HepG2 (cell line): ENCODE data around the gene SS18L1. TPM values are rescaled to one million over a fixed set of nuclear protein-coding genes. Genes with fewer than 3 reads are reported as not detected.

Experiments used
- ATAC-seq: fragments of 200-7000 bp; cut with Tn5 transposase; 3 replicates; pipeline ENCODE4 v1.9.1; 2020; ENCODE audit warnings: mild to moderate bottlenecking, moderate library complexity
- BruUV-seq: library from RNA; stranded (reverse); fragments of 400-500 nt; replicated peaks from 2 replicates; lab custom pipeline; 2021; lab: Mats Ljungman, UMichigan
- CTCF ChIA-PET: fragments of 300-600 bp; formaldehyde crosslinking; extraction: SDS; loops from one replicate; lab custom pipeline; 2021; ENCODE audit warnings: low total read pairs, inconsistent platforms, low intra/inter-chr PET ratio; lab: Yijun Ruan, JAX
- POLR2A ChIA-PET: fragments of 350-600 bp; sonication (Branson Sonifier 250); formaldehyde crosslinking; loops from one replicate; lab custom pipeline; 2020; ENCODE audit warnings: antibody characterized with exemption, inconsistent platforms; lab: Yijun Ruan, JAX
- DNase-seq: peaks from one replicate; pipeline ENCODE4 v3.0.0-alpha.2; 2015; ENCODE audit warnings: low spot score
- FAIRE-seq: peaks from 3 replicates; lab custom pipeline; 2011; peaks lifted over from hg19 to GRCh38; lab: Jason Lieb, UNC
- H2AFZ ChIP-seq: one replicate; pipeline ENCODE4 v1.6.1; 2011; ENCODE audit warnings: low read length, inconsistent platforms
- H3K27ac ChIP-seq: fragments of 300-600 bp; 3 replicates; pipeline ENCODE4 v1.8.0; 2011; ENCODE audit warnings: mixed run types, mild to moderate bottlenecking, mixed read lengths, low read length, inconsistent platforms; ENCODE audit not compliant: insufficient read depth; ENCODE audit errors: extremely low read length
- H3K27me3 ChIP-seq, 2 experiments: fragments of 200-600 bp in 1 of 2; 2 replicates in 1 of 2; 3 replicates in 1 of 2; pipeline versions ENCODE4 v1.6.0 to v1.8.0; 2011; ENCODE audit warnings: low read length in 2 of 2, mild to moderate bottlenecking in 2 of 2, moderate library complexity in 2 of 2, inconsistent platforms in 1 of 2; ENCODE audit not compliant: insufficient read depth in 2 of 2, control insufficient read depth in 1 of 2
- H3K36me3 ChIP-seq, 2 experiments: fragments of 200-600 bp in 1 of 2; replicated peaks in 1 of 2; 2 replicates in 1 of 2; 3 replicates in 1 of 2; pipeline versions ENCODE4 v1.5.1 to v1.8.0; 2011; ENCODE audit warnings: low read length in 2 of 2, inconsistent platforms in 1 of 2; ENCODE audit not compliant: insufficient read depth in 2 of 2, control insufficient read depth in 1 of 2
- H3K4me1 ChIP-seq: 2 replicates; pipeline ENCODE4 v1.5.1; 2012; ENCODE audit warnings: low read length, inconsistent platforms; ENCODE audit not compliant: insufficient read depth
- H3K4me2 ChIP-seq: 2 replicates; pipeline ENCODE4 v1.6.0; 2011; ENCODE audit warnings: low read depth, low read length, inconsistent platforms
- H3K4me3 ChIP-seq, 3 experiments: fragments of 200-600 bp in 1 of 3; sonication (generic), shearing (Covaris generic) in 1 of 3; replicated peaks in 1 of 3; 2 replicates each; pipeline ENCODE4 v1.5.1; 2011 to 2016; ENCODE audit warnings: low read length in 3 of 3, inconsistent platforms in 2 of 3, low read depth in 2 of 3, mild to moderate bottlenecking in 2 of 3, control low read depth in 1 of 3, mixed read lengths in 1 of 3; ENCODE audit not compliant: insufficient read depth in 1 of 3
- H3K79me2 ChIP-seq: one replicate; pipeline ENCODE4 v1.6.1; 2011; ENCODE audit warnings: low read length, inconsistent platforms; ENCODE audit not compliant: insufficient read depth
- H3K9ac ChIP-seq: 2 replicates; pipeline ENCODE4 v1.6.0; 2011; ENCODE audit warnings: mild to moderate bottlenecking, low read depth, low read length, inconsistent platforms; ENCODE audit not compliant: insufficient read depth
- H3K9me3 ChIP-seq: 2 replicates; pipeline ENCODE4 v1.5.1; 2012; ENCODE audit warnings: mild to moderate bottlenecking, low read length
- H4K20me1 ChIP-seq: 2 replicates; pipeline ENCODE4 v1.6.0; 2011; ENCODE audit warnings: inconsistent platforms, mild to moderate bottlenecking, low read length, moderate library complexity; ENCODE audit not compliant: insufficient read depth
- E2F2 ChIP-seq: sonication (generic); formaldehyde crosslinking; IDR thresholded peaks from 2 replicates; pipeline ENCODE4 v1.4.0; 2020; ENCODE audit warnings: missing genetic modification reagents, borderline replicate concordance
- IRF9 ChIP-seq: sonication (generic); formaldehyde crosslinking; IDR thresholded peaks from 2 replicates; pipeline ENCODE4 v1.8.0; 2022; ENCODE audit warnings: missing genetic modification reagents, mild to moderate bottlenecking, borderline replicate concordance
- ISL2 ChIP-seq: sonication (generic); formaldehyde crosslinking; IDR thresholded peaks from 2 replicates; pipeline ENCODE4 v1.5.0; 2020; ENCODE audit warnings: missing genetic modification reagents
- PAX8 ChIP-seq: sonication (generic); formaldehyde crosslinking; IDR thresholded peaks from 2 replicates; pipeline ENCODE4 v1.8.0; 2022; ENCODE audit warnings: mild to moderate bottlenecking, missing genetic modification reagents, borderline replicate concordance
- POGZ ChIP-seq: sonication (generic); formaldehyde crosslinking; IDR thresholded peaks from 2 replicates; pipeline ENCODE4 v1.4.0; 2020; ENCODE audit warnings: mild to moderate bottlenecking, missing genetic modification reagents
- STAG1 ChIP-seq: sonication (generic); formaldehyde crosslinking; IDR thresholded peaks from 2 replicates; pipeline ENCODE4 v1.4.0; 2020; ENCODE audit warnings: missing genetic modification reagents
- TBX2 ChIP-seq: sonication (generic); formaldehyde crosslinking; IDR thresholded peaks from 2 replicates; pipeline ENCODE4 v1.5.0; 2020; ENCODE audit warnings: missing genetic modification reagents, mild to moderate bottlenecking, borderline replicate concordance
- TFDP2 ChIP-seq: sonication (generic); formaldehyde crosslinking; IDR thresholded peaks from 2 replicates; pipeline ENCODE4 v1.4.0; 2020; ENCODE audit warnings: missing genetic modification reagents
- ZBTB10 ChIP-seq: sonication (generic); formaldehyde crosslinking; IDR thresholded peaks from 2 replicates; pipeline ENCODE4 v1.4.0; 2020; ENCODE audit warnings: missing genetic modification reagents, borderline replicate concordance
- ZBTB38 ChIP-seq: sonication (generic); formaldehyde crosslinking; IDR thresholded peaks from 2 replicates; pipeline ENCODE4 v1.5.1; 2020; ENCODE audit warnings: mild to moderate bottlenecking, missing genetic modification reagents
- ZNF138 ChIP-seq: sonication (generic); formaldehyde crosslinking; IDR thresholded peaks from 2 replicates; pipeline ENCODE4 v1.5.0; 2020; ENCODE audit warnings: mild to moderate bottlenecking, low read depth, missing genetic modification reagents
- ZNF224 ChIP-seq: sonication (generic); formaldehyde crosslinking; IDR thresholded peaks from 2 replicates; pipeline ENCODE4 v1.5.0; 2020; ENCODE audit warnings: mild to moderate bottlenecking, missing genetic modification reagents
- ZNF253 ChIP-seq: sonication (generic); formaldehyde crosslinking; IDR thresholded peaks from 2 replicates; pipeline ENCODE4 v1.8.0; 2022; ENCODE audit warnings: mild to moderate bottlenecking, missing genetic modification reagents, borderline replicate concordance
- ZNF350 ChIP-seq: sonication (generic); formaldehyde crosslinking; IDR thresholded peaks from 2 replicates; pipeline ENCODE4 v1.4.0; 2020; ENCODE audit warnings: mild to moderate bottlenecking, low read depth, missing genetic modification reagents, borderline replicate concordance
- ZNF547 ChIP-seq: sonication (generic); formaldehyde crosslinking; IDR thresholded peaks from 2 replicates; pipeline ENCODE4 v1.5.1; 2020; ENCODE audit warnings: mild to moderate bottlenecking, missing genetic modification reagents
- ZNF788 ChIP-seq: sonication (generic); formaldehyde crosslinking; IDR thresholded peaks from 2 replicates; pipeline ENCODE4 v1.5.0; 2020; ENCODE audit warnings: mild to moderate bottlenecking, missing genetic modification reagents, borderline replicate concordance
- WGBS: methylation state at CpG from one replicate; pipeline ENCODE4 v1.1.6; 2017; ENCODE audit warnings: low lambda C conversion rate; 5-methylcytosine and 5-hydroxymethylcytosine counted together
- in situ Hi-C: cut with HindIII; loops from 2 replicates; pipeline ENCODE4 v1.10.0; 2017; ENCODE audit warnings: low pct_unique_long_range_greater_than_20kb; ENCODE audit not compliant: extremely low pct_ligation_motif_present
- intact Hi-C: fragments of 100-400 bp; cut with micrococcal nuclease; formaldehyde crosslinking; loops from one replicate; pipeline ENCODE4 v1.10.0; 2022; ENCODE audit not compliant: unreplicated experiment
- polyA plus RNA-seq, 8 experiments: library from polyadenylated mRNA; depleted of rRNA in 3 of 8; stranded (reverse) in 7 of 8; unstranded in 1 of 8; fragments of >200 nt; fragmentation: Illumina TruSeq in 4 of 8; extraction: Trizol in 4 of 8; gene quantifications; 2 replicates each; pipeline versions ENCODE4 v1.2.1 to v1.2.3, GENCODE V29; 2011 to 2016; ENCODE audit warnings: low read depth in 4 of 8, missing spikeins in 1 of 8, mixed read lengths in 1 of 8; ENCODE audit not compliant: insufficient read depth in 1 of 8
- total RNA-seq, 5 experiments: library from RNA; depleted of rRNA; stranded (reverse); fragments of >200 nt; fragmentation: Illumina TruSeq; extraction: Trizol; gene quantifications; 2 replicates each; pipeline ENCODE4 v1.2.3, GENCODE V29; 2016; ENCODE audit warnings: low read depth in 1 of 5

Gene SS18L1
- total and polyA plus RNA-seq, 2 of the 13 experiments (the other 11 are each of a cell fraction or from before 2014, with no cell fraction given) = 17.8 to 27.6 TPM

- POLR2A ChIA-PET = interaction anchor here (1.3 to 10.4 kb wide), 5 partner anchors 12 to 81 kb away, joined by 4 to 260 read pairs (median 45); partner anchors contain the start of genes PSMA7, SS18L1 and TAF4
- TF ChIP-seq TFDP2 (CRISPR knock-in tag) = no peak
- TF ChIP-seq ISL2 = no peak
- peak; percentile 65; the same call in 1 of the 2 replicates for TF ChIP-seq ZNF253 (CRISPR knock-in tag)
- TF ChIP-seq ZNF350 (CRISPR knock-in tag) = peak; percentile 24; the same call in 1 of the 2 replicates
- 0 out of 2 replicates have a peak, but pooled peaks have one; percentile 5 for TF ChIP-seq ZNF547
- 0 out of 2 replicates have a peak, but pooled peaks have one; percentile 71 for TF ChIP-seq ZNF788 (CRISPR knock-in tag)
- TF ChIP-seq ZNF138 (CRISPR knock-in tag) = 0 out of 2 replicates have a peak, but pooled peaks have one; percentile 4
- 0 out of 2 replicates have a peak, but pooled peaks have one; percentile 27 for TF ChIP-seq TBX2 (CRISPR knock-in tag)
- TF ChIP-seq ZBTB10 = peak; percentile 49; the same call in 1 of the 2 replicates
- TF ChIP-seq E2F2 (CRISPR knock-in tag) = no peak
- TF ChIP-seq POGZ (CRISPR knock-in tag) = no peak
- TF ChIP-seq ZNF224 (CRISPR knock-in tag) = 0 out of 2 replicates have a peak, but pooled peaks have one; percentile 55
- no peak for TF ChIP-seq PAX8 (CRISPR knock-in tag)
- TF ChIP-seq STAG1 = no peak; the same call in 1 of the 2 replicates
- peak; percentile 21; the same call in 1 of the 2 replicates for TF ChIP-seq IRF9 (CRISPR knock-in tag)
- peak; percentile 30; the same call in 1 of the 2 replicates for TF ChIP-seq ZBTB38 (CRISPR knock-in tag)
Observed at GRCh38 chr20:62123450-62124118, 20.0 kb upstream of the SS18L1 start.

More at GRCh38 chr20:62123450-62124118, 20.0 kb upstream of the SS18L1 start:
- peaks cover 0 to 5% of the 10 kb centered on the region in 2 experiments; a peak in 1 of 5 replicates for H3K27me3 ChIP-seq
- BruUV-seq = TSS peak; percentile 41
- FAIRE-seq (no peak), ATAC-seq (no peak), DNase-seq (no peak)
- H3K36me3 ChIP-seq = peaks cover 25 to 46% of the 10 kb centered on the region in 2 experiments
- peak overlapping the region; percentile 84 for H3K9ac ChIP-seq
- intact Hi-C loops = loop anchor here (2.0 to 5.0 kb wide), 3 partner anchors 13 to 111 kb away; no protein-coding TSS in a partner anchor
- peak overlapping the region; percentile 98 for H3K4me2 ChIP-seq
- H4K20me1 ChIP-seq = peaks cover 16% of the 10 kb centered on the region
- in situ Hi-C loops = loop anchor here (5.0 kb wide), 1 partner anchor 56 kb away; the partner anchor contains the start of gene TAF4
- peak overlapping the region; percentile 68 for H3K27ac ChIP-seq
- 63% methylated on average over 19 of the region's 19 CpGs for WGBS
- peaks cover 47% of the 10 kb centered on the region for H3K4me1 ChIP-seq
- H3K4me3 ChIP-seq = peak overlapping the region; percentile 71 to 92 (median 87)
- no peak overlapping the region for H2AFZ ChIP-seq
- no peaks in the 10 kb centered on the region for H3K9me3 ChIP-seq
- CTCF ChIA-PET = no interaction called here
- H3K79me2 ChIP-seq = peaks cover 24% of the 10 kb centered on the region
